Measurements from ENCODE around the gene RASA3. TPM values are rescaled to one million over a fixed set of nuclear protein-coding genes. Genes with fewer than 3 reads are reported as not detected.

RASA3 gene
- total RNA-seq, 1 experiment from 2014 or later: 0.56 TPM

- H2AFZ ChIP-seq (ENCODE audit: low read length): no peak overlapping the region
Observed at GRCh38 chr13:114043421-114044053, 88.9 kb downstream of the RASA3 start.

GRCh38 chr13:114042066-114042815 lies 90.2 kb downstream of the RASA3 start:
- no peaks in the 10 kb centered on the region for H3K4me1 ChIP-seq (ENCODE audit: low read length)
- no peaks in the 10 kb centered on the region for H3K79me2 ChIP-seq (ENCODE audit: low read length)
- H4K20me1 ChIP-seq (ENCODE audit: insufficient read depth, low read depth, low read length): no peaks in the 10 kb centered on the region
- H3K9ac ChIP-seq (ENCODE audit: low read length): no peak overlapping the region
- H2AFZ ChIP-seq (ENCODE audit: low read length): no peak overlapping the region
- H3K27me3 ChIP-seq (ENCODE audit: low read length): no peaks in the 10 kb centered on the region
- no peak overlapping the region for H3K4me3 ChIP-seq (ENCODE audit: low read length)
- H3K4me2 ChIP-seq (ENCODE audit: low read depth, low read length, poor library complexity, severe bottlenecking): no peak overlapping the region
- no peaks in the 10 kb centered on the region for H3K9me3 ChIP-seq (ENCODE audit: low read length)
- no peaks in the 10 kb centered on the region for H3K9me2 ChIP-seq (replicated peaks; ENCODE audit: insufficient read depth, low read length)
- no peak overlapping the region for H3K27ac ChIP-seq (ENCODE audit: low read length)
- DNase-seq: no peak
- no peaks in the 10 kb centered on the region for H3K36me3 ChIP-seq (ENCODE audit: insufficient read depth, low read length)

More at GRCh38 chr13:114043421-114044053, 88.9 kb downstream of the RASA3 start:
- H3K9ac ChIP-seq (ENCODE audit: low read length): no peak overlapping the region
- H3K9me2 ChIP-seq (replicated peaks; ENCODE audit: insufficient read depth, low read length): no peaks in the 10 kb centered on the region
- H3K36me3 ChIP-seq (ENCODE audit: insufficient read depth, low read length): no peaks in the 10 kb centered on the region
- no peaks in the 10 kb centered on the region for H3K79me2 ChIP-seq (ENCODE audit: low read length)
- no peaks in the 10 kb centered on the region for H3K4me1 ChIP-seq (ENCODE audit: low read length)
- no peaks in the 10 kb centered on the region for H4K20me1 ChIP-seq (ENCODE audit: insufficient read depth, low read depth, low read length)
- H3K9me3 ChIP-seq (ENCODE audit: low read length): no peaks in the 10 kb centered on the region
- no peaks in the 10 kb centered on the region for H3K27me3 ChIP-seq (ENCODE audit: low read length)
- no peak for DNase-seq
- H3K27ac ChIP-seq (ENCODE audit: low read length): no peak overlapping the region
- H3K4me3 ChIP-seq (ENCODE audit: low read length): no peak overlapping the region
- no peak overlapping the region for H3K4me2 ChIP-seq (ENCODE audit: low read depth, low read length, poor library complexity, severe bottlenecking)

- H3K9me2 ChIP-seq (replicated peaks; ENCODE audit: insufficient read depth, low read length): no peaks in the 10 kb centered on the region
- H2AFZ ChIP-seq (ENCODE audit: low read length): no peak overlapping the region
- H3K9ac ChIP-seq (ENCODE audit: low read length): no peak overlapping the region
- no peak overlapping the region for H3K27ac ChIP-seq (ENCODE audit: low read length)
- no peak overlapping the region for H3K4me2 ChIP-seq (ENCODE audit: low read depth, low read length, poor library complexity, severe bottlenecking)
- H3K36me3 ChIP-seq (ENCODE audit: insufficient read depth, low read length): no peaks in the 10 kb centered on the region
- H3K9me3 ChIP-seq (ENCODE audit: low read length): no peaks in the 10 kb centered on the region
- H3K4me1 ChIP-seq (ENCODE audit: low read length): no peaks in the 10 kb centered on the region
- H3K27me3 ChIP-seq (ENCODE audit: low read length): no peaks in the 10 kb centered on the region
- no peaks in the 10 kb centered on the region for H3K79me2 ChIP-seq (ENCODE audit: low read length)
- no peaks in the 10 kb centered on the region for H4K20me1 ChIP-seq (ENCODE audit: insufficient read depth, low read depth, low read length)
- no peak for DNase-seq
- no peak overlapping the region for H3K4me3 ChIP-seq (ENCODE audit: low read length)
Observed at GRCh38 chr13:114041493-114041892, 90.9 kb downstream of the RASA3 start.

- H3K36me3 ChIP-seq (ENCODE audit: insufficient read depth, low read length): no peaks in the 10 kb centered on the region
- no peaks in the 10 kb centered on the region for H3K9me2 ChIP-seq (replicated peaks; ENCODE audit: insufficient read depth, low read length)
- H3K9me3 ChIP-seq (ENCODE audit: low read length): no peaks in the 10 kb centered on the region
- no peaks in the 10 kb centered on the region for H3K4me1 ChIP-seq (ENCODE audit: low read length)
- H3K4me2 ChIP-seq (ENCODE audit: low read depth, low read length, poor library complexity, severe bottlenecking): no peak overlapping the region
- H3K27ac ChIP-seq (ENCODE audit: low read length): no peak overlapping the region
- no peaks in the 10 kb centered on the region for H3K79me2 ChIP-seq (ENCODE audit: low read length)
- no peak for DNase-seq
- no peak overlapping the region for H3K9ac ChIP-seq (ENCODE audit: low read length)
- no peak overlapping the region for H2AFZ ChIP-seq (ENCODE audit: low read length)
- H3K4me3 ChIP-seq (ENCODE audit: low read length): no peak overlapping the region
- no peaks in the 10 kb centered on the region for H3K27me3 ChIP-seq (ENCODE audit: low read length)
- H4K20me1 ChIP-seq (ENCODE audit: insufficient read depth, low read depth, low read length): no peaks in the 10 kb centered on the region
Observed at GRCh38 chr13:114039471-114040141, 92.8 kb downstream of the RASA3 start.

GRCh38 chr13:114038900-114039299 lies 93.5 kb downstream of the RASA3 start:
- Histone ChIP-seq H2AFZ (ENCODE audit: low read length) (no peak overlapping the region), H3K27ac (ENCODE audit: low read length) (no peak overlapping the region), H3K9ac (ENCODE audit: low read length) (no peak overlapping the region), H3K27me3 (ENCODE audit: low read length) (no peaks in the 10 kb centered on the region), H3K36me3 (ENCODE audit: insufficient read depth, low read length) (no peaks in the 10 kb centered on the region), H3K4me1 (ENCODE audit: low read length) (no peaks in the 10 kb centered on the region), H3K79me2 (ENCODE audit: low read length) (no peaks in the 10 kb centered on the region), H3K4me3 (ENCODE audit: low read length) (no peak overlapping the region), H3K9me3 (ENCODE audit: low read length) (no peaks in the 10 kb centered on the region), H3K9me2 (replicated peaks; ENCODE audit: insufficient read depth, low read length) (no peaks in the 10 kb centered on the region), H4K20me1 (ENCODE audit: insufficient read depth, low read depth, low read length) (no peaks in the 10 kb centered on the region), H3K4me2 (ENCODE audit: low read depth, low read length, poor library complexity, severe bottlenecking) (no peak overlapping the region)
- no peak for DNase-seq

GRCh38 chr13:114038211-114038613 lies 94.2 kb downstream of the RASA3 start:
- Histone ChIP-seq H3K4me1 (ENCODE audit: low read length) (no peaks in the 10 kb centered on the region), H4K20me1 (ENCODE audit: insufficient read depth, low read depth, low read length) (no peaks in the 10 kb centered on the region)

GRCh38 chr13:114037674-114038073 lies 94.7 kb downstream of the RASA3 start:
- no peaks in the 10 kb centered on the region for H3K27me3 ChIP-seq (ENCODE audit: low read length)
- H3K4me3 ChIP-seq (ENCODE audit: low read length): no peak overlapping the region
- no peak overlapping the region for H2AFZ ChIP-seq (ENCODE audit: low read length)
- no peaks in the 10 kb centered on the region for H3K9me2 ChIP-seq (replicated peaks; ENCODE audit: insufficient read depth, low read length)
- no peaks in the 10 kb centered on the region for H3K4me1 ChIP-seq (ENCODE audit: low read length)
- no peak overlapping the region for H3K4me2 ChIP-seq (ENCODE audit: low read depth, low read length, poor library complexity, severe bottlenecking)
- H3K9me3 ChIP-seq (ENCODE audit: low read length): no peaks in the 10 kb centered on the region
- no peaks in the 10 kb centered on the region for H3K36me3 ChIP-seq (ENCODE audit: insufficient read depth, low read length)
- H3K27ac ChIP-seq (ENCODE audit: low read length): no peak overlapping the region
- no peaks in the 10 kb centered on the region for H3K79me2 ChIP-seq (ENCODE audit: low read length)
- no peak for DNase-seq
- H4K20me1 ChIP-seq (ENCODE audit: insufficient read depth, low read depth, low read length): no peaks in the 10 kb centered on the region
- H3K9ac ChIP-seq (ENCODE audit: low read length): no peak overlapping the region

More at GRCh38 chr13:114038211-114038613, 94.2 kb downstream of the RASA3 start:
- no peak for DNase-seq
- no peaks in the 10 kb centered on the region for H3K9me3 ChIP-seq (ENCODE audit: low read length)
- no peak overlapping the region for H2AFZ ChIP-seq (ENCODE audit: low read length)
- no peak overlapping the region for H3K4me2 ChIP-seq (ENCODE audit: low read depth, low read length, poor library complexity, severe bottlenecking)
- no peak overlapping the region for H3K27ac ChIP-seq (ENCODE audit: low read length)
- no peaks in the 10 kb centered on the region for H3K27me3 ChIP-seq (ENCODE audit: low read length)
- H3K9me2 ChIP-seq (replicated peaks; ENCODE audit: insufficient read depth, low read length): no peaks in the 10 kb centered on the region
- no peak overlapping the region for H3K9ac ChIP-seq (ENCODE audit: low read length)
- no peaks in the 10 kb centered on the region for H3K79me2 ChIP-seq (ENCODE audit: low read length)
- no peaks in the 10 kb centered on the region for H3K36me3 ChIP-seq (ENCODE audit: insufficient read depth, low read length)
- no peak overlapping the region for H3K4me3 ChIP-seq (ENCODE audit: low read length)
